HG02571 (cell line): ENCODE data around the gene PSMB3.

Experiments
- ATAC-seq: cut with Tn5 transposase; IDR thresholded peaks from one replicate; pipeline ENCODE4 v1.9.1; 2021; ENCODE audit warnings: mild to moderate bottlenecking, moderate library complexity; ENCODE audit not compliant: unreplicated experiment

Gene PSMB3

GRCh38 chr17:38733282-38733981, 19.1 kb upstream of the PSMB3 start:
- ATAC-seq: no peak

GRCh38 chr17:38733982-38734973, 18.3 kb upstream of the PSMB3 start:
- ATAC-seq: no peak

- ATAC-seq: no peak
These were observed 17.2 kb upstream of the PSMB3 start for GRCh38 chr17:38735161-38735997.

GRCh38 chr17:38738007-38738662, 14.4 kb upstream of the PSMB3 start:
- ATAC-seq: no peak

GRCh38 chr17:38738686-38739085, 13.9 kb upstream of the PSMB3 start:
- no peak for ATAC-seq

GRCh38 chr17:38739305-38739704, 13.2 kb upstream of the PSMB3 start:
- ATAC-seq: no peak

- ATAC-seq: no peak
These were observed 12.5 kb upstream of the PSMB3 start for GRCh38 chr17:38740044-38740443.

- no peak for ATAC-seq
These were observed 11.7 kb upstream of the PSMB3 start for GRCh38 chr17:38740806-38741205.

GRCh38 chr17:38741461-38741860, 11.1 kb upstream of the PSMB3 start:
- no peak for ATAC-seq

GRCh38 chr17:38741921-38742410, 10.6 kb upstream of the PSMB3 start:
- ATAC-seq: no peak

GRCh38 chr17:38742411-38743308, 9.9 kb upstream of the PSMB3 start:
- no peak for ATAC-seq

- ATAC-seq: no peak
These were observed 8.9 kb upstream of the PSMB3 start for GRCh38 chr17:38743556-38744171.

- no peak for ATAC-seq
These were observed 7.0 kb upstream of the PSMB3 start for GRCh38 chr17:38745545-38745944.

GRCh38 chr17:38746004-38746848, 6.3 kb upstream of the PSMB3 start:
- no peak for ATAC-seq

- no peak for ATAC-seq
These were observed 5.6 kb upstream of the PSMB3 start for GRCh38 chr17:38746849-38747462.

- ATAC-seq: no peak
These were observed 4.9 kb upstream of the PSMB3 start for GRCh38 chr17:38747463-38748148.
